Measurements from ENCODE around the gene TESK1.

TESK1 gene

DNA sequence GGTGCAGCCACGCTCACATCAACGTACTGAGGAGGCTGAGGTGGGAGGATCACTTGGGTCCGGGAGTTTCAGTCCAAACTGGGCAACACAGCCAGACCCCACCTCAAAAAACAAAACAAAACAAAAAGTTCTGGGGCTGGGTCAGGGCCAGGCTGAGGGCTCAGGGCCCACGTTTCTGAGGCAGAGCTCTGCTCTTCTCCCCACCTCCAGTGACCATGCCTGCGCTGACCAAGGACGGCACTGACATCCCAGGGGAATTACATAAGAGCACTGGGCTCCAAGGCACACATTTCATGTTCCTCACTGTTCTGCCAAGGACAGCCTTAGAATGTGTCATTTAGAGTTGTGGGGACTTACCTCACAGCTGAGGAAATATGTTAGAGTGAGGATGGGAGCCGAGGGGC is 40.4 kb upstream of the TESK1 start:
- Histone ChIP-seq H3K9ac (ENCODE audit: low read length) (no peak overlapping the region), H3K27ac (ENCODE audit: low read length) (no peak overlapping the region), H3K9me3 (replicated peaks; ENCODE audit: insufficient read depth, low read length) (no peaks in the 10 kb centered on the region), H3K27me3 (replicated peaks; ENCODE audit: insufficient read depth, low read length) (no peaks in the 10 kb centered on the region), H4K20me1 (ENCODE audit: insufficient read depth, low read length) (no peaks in the 10 kb centered on the region), H3K9me2 (replicated peaks; ENCODE audit: insufficient read depth, low read length) (no peaks in the 10 kb centered on the region), H3K4me1 (ENCODE audit: low read length) (peaks cover 25% of the 10 kb centered on the region), H3K4me3 (ENCODE audit: low read length) (no peak overlapping the region), H3K79me2 (ENCODE audit: low read length) (no peaks in the 10 kb centered on the region), H3K36me3 (replicated peaks; ENCODE audit: insufficient read depth, low read length) (no peaks in the 10 kb centered on the region), H2AFZ (ENCODE audit: low read length) (no peak overlapping the region), H3K4me2 (ENCODE audit: low read depth, low read length) (no peak overlapping the region), H3F3A (ENCODE audit: insufficient read depth, low read length) (peaks cover 27% of the 10 kb centered on the region)
- DNase-seq: no peak
- TF ChIP-seq, protein P1, sequence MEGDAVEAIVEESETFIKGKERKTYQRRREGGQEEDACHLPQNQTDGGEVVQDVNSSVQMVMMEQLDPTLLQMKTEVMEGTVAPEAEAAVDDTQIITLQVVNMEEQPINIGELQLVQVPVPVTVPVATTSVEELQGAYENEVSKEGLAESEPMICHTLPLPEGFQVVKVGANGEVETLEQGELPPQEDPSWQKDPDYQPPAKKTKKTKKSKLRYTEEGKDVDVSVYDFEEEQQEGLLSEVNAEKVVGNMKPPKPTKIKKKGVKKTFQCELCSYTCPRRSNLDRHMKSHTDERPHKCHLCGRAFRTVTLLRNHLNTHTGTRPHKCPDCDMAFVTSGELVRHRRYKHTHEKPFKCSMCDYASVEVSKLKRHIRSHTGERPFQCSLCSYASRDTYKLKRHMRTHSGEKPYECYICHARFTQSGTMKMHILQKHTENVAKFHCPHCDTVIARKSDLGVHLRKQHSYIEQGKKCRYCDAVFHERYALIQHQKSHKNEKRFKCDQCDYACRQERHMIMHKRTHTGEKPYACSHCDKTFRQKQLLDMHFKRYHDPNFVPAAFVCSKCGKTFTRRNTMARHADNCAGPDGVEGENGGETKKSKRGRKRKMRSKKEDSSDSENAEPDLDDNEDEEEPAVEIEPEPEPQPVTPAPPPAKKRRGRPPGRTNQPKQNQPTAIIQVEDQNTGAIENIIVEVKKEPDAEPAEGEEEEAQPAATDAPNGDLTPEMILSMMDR (IDR thresholded peaks at IDR 0.05; ENCODE audit: low read length): no peak
- TF ChIP-seq EZH2phosphoT487 (IDR thresholded peaks at IDR 0.05; ENCODE audit: low read length) (no peak), EZH2 (optimal IDR thresholded peaks at IDR 0.05; ENCODE audit: low read depth, low read length) (no peak)

DNA sequence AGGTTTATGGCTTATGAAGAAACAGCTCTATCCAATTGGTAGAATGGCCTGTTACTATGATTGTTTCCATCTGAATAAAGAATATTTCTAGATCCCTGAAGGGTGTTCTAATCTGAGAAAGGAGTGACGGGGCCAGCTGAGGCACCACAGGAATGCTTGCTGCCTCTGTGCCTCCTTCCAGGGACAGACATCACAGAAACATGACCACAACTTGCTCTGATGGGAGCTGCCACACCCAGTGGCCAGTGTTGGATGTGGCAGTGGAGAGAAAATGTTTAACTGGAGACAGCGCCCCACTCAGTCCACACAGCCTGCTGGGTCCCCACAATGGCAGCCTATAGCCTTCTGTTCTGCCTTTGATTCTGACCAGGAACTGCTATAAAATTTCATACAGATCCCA is 38.6 kb upstream of the TESK1 start:
- Histone ChIP-seq H4K20me1 (ENCODE audit: insufficient read depth, low read length) (no peaks in the 10 kb centered on the region), H3K4me1 (ENCODE audit: low read length) (peaks cover 35% of the 10 kb centered on the region), H3K9ac (ENCODE audit: low read length) (no peak overlapping the region), H3K9me3 (replicated peaks; ENCODE audit: insufficient read depth, low read length) (no peaks in the 10 kb centered on the region), H3K36me3 (replicated peaks; ENCODE audit: insufficient read depth, low read length) (no peaks in the 10 kb centered on the region), H3K27me3 (replicated peaks; ENCODE audit: insufficient read depth, low read length) (no peaks in the 10 kb centered on the region), H3K79me2 (ENCODE audit: low read length) (no peaks in the 10 kb centered on the region), H3F3A (ENCODE audit: insufficient read depth, low read length) (peaks cover 38% of the 10 kb centered on the region), H3K4me3 (ENCODE audit: low read length) (no peak overlapping the region), H3K4me2 (ENCODE audit: low read depth, low read length) (peak overlapping the region; percentile 29), H3K27ac (ENCODE audit: low read length) (peak overlapping the region; percentile 57), H3K9me2 (replicated peaks; ENCODE audit: insufficient read depth, low read length) (no peaks in the 10 kb centered on the region), H2AFZ (ENCODE audit: low read length) (no peak overlapping the region)
- TF ChIP-seq, protein P1 (IDR thresholded peaks at IDR 0.05; ENCODE audit: low read length): peak; percentile 18; the same call in 1 of the 2 replicates
- TF ChIP-seq EZH2phosphoT487 (IDR thresholded peaks at IDR 0.05; ENCODE audit: low read length) (no peak), EZH2 (optimal IDR thresholded peaks at IDR 0.05; ENCODE audit: low read depth, low read length) (no peak)
- DNase-seq: no peak

DNA sequence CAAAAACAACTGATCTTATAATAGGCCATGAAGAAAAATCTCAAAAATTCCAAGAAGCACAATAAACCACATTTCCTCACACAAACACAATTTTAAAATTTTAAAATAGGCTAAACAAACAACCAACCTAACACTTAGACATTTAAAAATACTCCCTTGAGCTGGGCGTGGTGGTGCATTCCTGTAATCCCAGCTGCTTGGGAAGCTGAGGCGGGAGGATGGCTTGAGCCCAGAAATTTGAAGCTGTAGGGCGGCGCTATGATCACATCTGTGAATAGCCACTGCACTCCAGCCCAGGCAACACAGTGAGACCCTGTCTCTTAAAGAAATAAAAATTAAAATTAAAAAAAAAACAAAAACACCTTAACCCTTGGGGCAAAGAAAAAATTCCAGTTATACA is 36.9 kb upstream of the TESK1 start:
- no peak overlapping the region for H3K4me3 ChIP-seq (ENCODE audit: low read length)
- H3K27ac ChIP-seq (ENCODE audit: low read length): no peak overlapping the region
- H3K9me2 ChIP-seq (replicated peaks; ENCODE audit: insufficient read depth, low read length): no peaks in the 10 kb centered on the region
- peaks cover 35% of the 10 kb centered on the region for H3K4me1 ChIP-seq (ENCODE audit: low read length)
- H3F3A ChIP-seq (ENCODE audit: insufficient read depth, low read length): peaks cover 38% of the 10 kb centered on the region
- H4K20me1 ChIP-seq (ENCODE audit: insufficient read depth, low read length): no peaks in the 10 kb centered on the region
- TF ChIP-seq, protein P1 (IDR thresholded peaks at IDR 0.05; ENCODE audit: low read length): no peak
- TF ChIP-seq EZH2 (optimal IDR thresholded peaks at IDR 0.05; ENCODE audit: low read depth, low read length) (no peak), EZH2phosphoT487 (IDR thresholded peaks at IDR 0.05; ENCODE audit: low read length) (no peak)
- H2AFZ ChIP-seq (ENCODE audit: low read length): no peak overlapping the region
- no peaks in the 10 kb centered on the region for H3K9me3 ChIP-seq (replicated peaks; ENCODE audit: insufficient read depth, low read length)
- no peaks in the 10 kb centered on the region for H3K79me2 ChIP-seq (ENCODE audit: low read length)
- DNase-seq: no peak
- no peaks in the 10 kb centered on the region for H3K27me3 ChIP-seq (replicated peaks; ENCODE audit: insufficient read depth, low read length)
- H3K36me3 ChIP-seq (replicated peaks; ENCODE audit: insufficient read depth, low read length): no peaks in the 10 kb centered on the region
- no peak overlapping the region for H3K9ac ChIP-seq (ENCODE audit: low read length)
- H3K4me2 ChIP-seq (ENCODE audit: low read depth, low read length): no peak overlapping the region

All from MM.1S (cell line).